GM19193 (cell line): ENCODE results near the gene GDF9.

Source experiments
- POLR2A ChIP-seq: IDR thresholded peaks from 4 replicates; pipeline ENCODE4 v1.6.1; 2011; ENCODE audit not compliant: insufficient read depth, insufficient read length; ENCODE audit errors: extremely low read depth

The GDF9 gene

DNA sequence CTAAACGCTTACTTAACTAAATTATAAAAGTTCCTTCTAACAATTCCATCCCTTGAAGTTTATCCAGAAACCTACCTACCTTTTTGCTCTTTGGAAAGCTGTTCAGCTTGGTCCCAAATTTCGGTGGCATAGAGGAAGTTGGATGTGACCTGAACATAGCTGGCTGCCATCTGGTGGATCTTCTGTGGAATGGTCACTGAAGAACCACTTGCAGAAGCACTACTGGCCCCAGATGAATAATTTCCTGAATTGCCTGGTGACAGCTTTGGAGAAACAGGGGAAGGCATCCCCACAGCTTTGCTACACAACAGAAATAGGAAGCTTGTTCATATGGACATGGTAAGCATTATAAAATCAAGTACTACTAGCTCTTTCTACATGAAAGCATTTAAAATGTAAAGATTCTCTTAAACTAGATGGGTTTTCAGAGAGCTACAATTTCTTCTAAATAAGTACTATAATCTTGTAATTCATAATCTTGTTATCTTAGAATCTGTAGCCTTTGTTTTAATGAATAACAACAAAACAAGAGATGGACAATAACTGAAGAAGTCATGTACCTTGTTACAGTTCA is 17.1 kb upstream of the GDF9 start:
- no peak for TF ChIP-seq POLR2A

DNA sequence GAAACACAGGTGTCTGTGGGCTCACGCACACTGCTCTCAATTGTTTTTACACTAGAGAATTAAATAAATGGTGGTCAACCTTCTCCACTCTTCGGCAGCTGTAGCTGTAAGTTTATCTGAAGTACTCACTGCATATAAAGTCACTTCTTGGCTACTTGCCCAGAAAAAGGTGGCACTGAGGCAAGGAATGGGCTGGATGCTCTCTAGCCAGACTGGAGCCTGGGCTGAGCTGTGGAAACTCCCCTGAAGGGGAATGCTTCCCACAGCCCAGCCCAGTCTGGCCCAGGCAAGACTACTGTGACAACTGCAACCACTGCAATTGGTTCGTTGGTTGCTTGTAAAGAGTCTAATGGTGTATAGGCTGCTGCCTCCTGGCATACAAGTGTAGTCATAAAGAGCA is 11.7 kb upstream of the GDF9 start:
- TF ChIP-seq POLR2A = no peak

DNA sequence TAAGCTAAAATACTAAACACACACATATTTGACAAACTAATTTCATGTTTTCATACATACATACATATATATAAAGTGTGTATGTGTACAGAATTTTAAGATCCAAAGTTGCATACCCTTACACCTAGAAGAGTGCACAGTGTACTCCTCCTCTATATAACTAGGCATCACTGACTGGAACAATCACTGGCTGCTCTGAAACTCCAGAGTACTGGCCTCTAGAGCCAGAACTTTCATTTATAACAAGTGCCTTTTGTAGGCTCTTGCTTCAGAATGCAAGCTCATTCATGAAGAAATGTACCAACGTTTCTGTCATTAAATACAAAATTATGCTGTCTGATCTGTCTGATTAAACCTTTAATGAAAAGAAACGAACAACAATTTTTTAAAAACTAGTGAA is 11.2 kb upstream of the GDF9 start:
- no peak for TF ChIP-seq POLR2A

DNA sequence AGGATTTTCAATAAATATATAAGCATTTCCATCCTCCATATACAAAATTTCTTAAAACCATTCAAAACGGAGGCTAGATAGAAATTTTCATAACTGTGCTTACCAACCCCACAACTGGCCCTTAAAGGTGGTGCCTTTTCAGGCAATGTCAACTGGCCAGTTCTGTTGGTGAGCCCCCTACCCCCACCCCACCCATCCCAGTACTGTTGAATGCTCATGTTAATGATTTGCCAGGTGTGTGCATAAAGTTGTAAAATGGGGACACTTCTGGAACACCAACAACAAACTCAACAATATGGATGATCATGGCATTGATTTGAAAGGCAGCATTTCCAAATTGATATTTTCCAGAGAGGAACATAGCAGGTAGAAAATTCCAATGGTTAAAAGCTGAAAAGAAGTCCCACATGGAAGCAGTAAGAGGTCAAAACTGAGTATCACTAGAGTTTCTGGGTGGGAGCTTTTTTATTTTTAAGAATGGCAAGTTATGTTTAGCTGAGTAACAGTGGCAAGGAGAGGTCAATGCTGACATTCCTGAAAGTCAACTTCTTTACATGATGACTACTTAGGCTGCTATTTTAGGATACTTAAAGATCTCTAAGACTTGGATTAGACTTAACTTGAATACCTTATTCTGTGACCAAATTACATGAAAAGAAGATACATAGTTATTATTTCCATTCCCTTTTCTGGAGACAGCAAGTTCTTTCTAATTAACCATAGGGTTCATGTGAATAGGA is 9.9 kb upstream of the GDF9 start:
- TF ChIP-seq POLR2A = no peak

DNA sequence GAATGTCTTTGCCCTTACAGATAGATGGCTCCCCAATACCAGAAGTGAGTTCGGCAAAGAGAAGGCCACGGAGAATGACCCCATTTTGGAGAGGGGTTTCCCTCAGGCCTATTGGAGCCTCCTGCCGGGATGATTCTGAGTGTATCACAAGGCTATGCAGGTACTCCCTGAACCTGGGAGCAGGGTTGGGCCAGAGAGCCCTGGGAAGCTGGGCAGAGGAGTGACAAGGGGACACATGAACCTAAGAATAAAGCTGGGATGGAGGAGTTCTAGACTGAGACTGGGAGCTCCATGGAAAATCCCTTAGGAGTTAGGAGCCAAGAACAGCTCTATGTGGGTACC is 7.6 kb upstream of the GDF9 start:
- no peak for TF ChIP-seq POLR2A

DNA sequence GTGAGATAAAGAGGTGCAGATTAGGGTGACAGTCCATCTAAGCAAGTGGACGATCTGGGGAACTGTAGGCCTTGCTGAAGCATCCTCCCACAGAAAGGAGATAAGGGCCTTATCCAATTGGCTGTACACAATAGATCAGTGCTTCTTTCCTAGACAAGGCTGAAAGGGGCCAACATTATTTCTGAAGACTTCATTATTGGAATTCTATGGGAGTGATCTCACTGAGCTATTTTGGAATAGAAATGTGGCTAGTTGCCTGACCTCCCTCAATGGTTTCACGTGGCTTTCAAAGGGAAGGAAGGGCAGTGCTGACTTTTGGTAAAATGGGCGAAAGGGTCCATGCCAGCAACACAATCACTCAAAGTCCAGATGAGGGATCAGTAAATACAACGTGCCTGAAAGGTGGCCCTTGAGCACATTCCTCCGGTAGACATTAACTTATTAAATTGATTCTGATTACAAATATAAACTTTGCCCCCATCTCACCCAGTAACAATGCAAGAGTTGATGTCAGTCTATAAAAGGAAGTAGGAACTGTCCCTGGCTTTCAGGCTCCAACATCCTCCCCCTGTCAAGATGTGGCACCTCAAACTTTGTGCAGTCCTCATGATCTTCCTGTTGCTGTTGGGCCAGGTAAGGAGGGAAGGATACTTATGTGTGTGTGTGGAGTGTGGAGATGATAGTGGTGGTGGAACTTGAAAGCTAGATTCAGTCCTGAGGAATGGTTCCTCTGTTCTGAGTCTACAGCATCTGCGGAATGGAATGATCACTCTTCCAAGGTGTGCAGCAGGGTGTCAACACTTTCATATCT is 7.1 kb upstream of the GDF9 start, which contains the start of gene LEAP2:
LEAP2 (plus strand) TSS at position 550 of the 811 bp plus-strand sequence; CDS start at position 577, 27 bp downstream.
- no peak for TF ChIP-seq POLR2A

DNA sequence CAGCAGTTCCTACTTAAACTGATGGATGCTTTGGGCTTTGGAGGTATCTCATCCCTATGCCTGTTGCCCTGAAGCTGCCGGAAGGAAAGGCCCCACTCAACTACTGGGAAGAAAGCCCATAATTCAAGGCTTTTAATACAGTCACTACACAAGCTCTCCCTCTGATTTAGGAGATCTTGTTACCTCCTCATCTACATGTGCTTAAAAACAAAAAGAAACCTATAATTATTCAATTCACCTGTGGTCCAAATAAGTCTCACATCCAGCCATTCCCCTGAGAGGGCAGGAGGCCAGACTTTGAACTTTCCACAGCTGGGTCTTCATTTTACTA is 6.5 kb upstream of the GDF9 start:
- TF ChIP-seq POLR2A = no peak

DNA sequence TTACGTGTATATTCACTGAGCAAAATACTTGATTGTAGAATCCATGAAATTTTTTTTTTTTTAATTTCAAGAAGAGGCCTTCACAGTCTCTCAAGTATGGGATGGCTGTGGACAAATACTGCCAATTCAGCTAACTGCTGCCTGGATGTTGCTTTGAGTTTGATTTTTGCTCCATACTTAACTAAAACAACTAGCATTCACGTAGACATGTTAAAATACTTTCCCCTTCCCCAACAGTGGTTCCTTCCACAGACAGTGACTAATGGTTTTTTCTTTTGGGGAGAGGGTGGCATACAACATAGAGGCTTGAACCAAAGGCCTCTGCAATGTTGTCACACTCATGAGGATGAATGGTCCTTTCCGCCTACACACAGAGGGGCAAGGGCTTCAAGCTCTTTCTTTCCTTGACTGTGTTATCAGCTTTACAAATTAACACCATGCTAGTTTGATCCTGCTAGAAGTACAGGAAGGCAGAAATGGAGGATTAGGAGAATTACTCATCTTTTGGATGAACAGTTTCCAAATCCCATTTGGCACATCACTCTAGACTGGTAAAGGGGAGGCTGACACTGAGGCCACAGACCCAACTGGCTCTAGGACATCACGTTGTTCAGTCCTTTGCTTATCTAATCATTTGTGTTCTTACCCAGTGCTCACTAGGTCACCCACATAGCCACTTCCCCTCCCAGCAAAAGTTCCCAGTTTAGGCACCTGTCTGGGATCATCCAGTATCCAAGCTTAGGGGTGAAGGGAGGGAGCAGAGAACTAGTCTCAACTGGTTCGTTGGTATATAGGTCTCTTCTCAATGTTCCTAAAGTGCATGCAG is 5.4 kb upstream of the GDF9 start:
- peak; percentile 16 for TF ChIP-seq POLR2A

DNA sequence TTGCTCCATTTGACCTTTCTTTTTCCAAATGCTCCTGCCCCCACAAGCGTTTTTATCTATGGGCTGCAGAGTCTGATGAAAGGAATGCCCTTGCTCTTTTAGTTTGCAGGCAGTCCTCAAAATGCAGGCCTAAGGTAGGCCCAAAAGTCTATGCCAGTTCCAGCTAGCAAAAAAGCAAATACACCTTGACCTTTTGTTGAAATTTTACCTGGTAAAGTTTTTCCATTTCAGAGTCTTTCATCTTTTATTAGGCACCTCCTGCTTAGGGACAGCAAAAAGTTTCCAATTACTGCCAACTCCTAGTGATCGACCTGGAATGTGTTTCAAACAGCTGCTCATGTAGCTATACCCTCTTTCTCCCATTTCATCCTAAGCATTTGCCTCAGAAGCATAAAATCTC is 4.5 kb upstream of the GDF9 start:
- TF ChIP-seq POLR2A = no peak

DNA sequence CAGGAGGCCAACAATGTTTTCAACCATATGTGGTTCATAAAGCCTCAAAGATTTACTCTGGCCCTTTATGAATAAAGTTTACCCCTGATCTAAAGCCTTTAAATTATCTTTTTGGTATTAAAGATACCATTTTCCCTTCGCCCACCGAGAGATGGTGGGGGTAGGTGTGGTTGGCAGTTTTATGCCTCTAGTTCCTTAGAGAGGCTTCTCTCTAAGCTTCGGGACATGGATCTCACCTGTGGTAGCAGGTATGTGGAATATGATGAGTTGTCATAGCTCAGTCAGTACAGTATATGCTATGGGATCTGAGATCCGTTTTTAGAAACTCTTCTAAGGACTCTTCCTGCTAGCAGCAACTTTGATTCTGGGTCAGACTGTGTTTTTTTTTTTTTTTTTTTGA is 2.5 kb upstream of the GDF9 start:
- no peak for TF ChIP-seq POLR2A

DNA sequence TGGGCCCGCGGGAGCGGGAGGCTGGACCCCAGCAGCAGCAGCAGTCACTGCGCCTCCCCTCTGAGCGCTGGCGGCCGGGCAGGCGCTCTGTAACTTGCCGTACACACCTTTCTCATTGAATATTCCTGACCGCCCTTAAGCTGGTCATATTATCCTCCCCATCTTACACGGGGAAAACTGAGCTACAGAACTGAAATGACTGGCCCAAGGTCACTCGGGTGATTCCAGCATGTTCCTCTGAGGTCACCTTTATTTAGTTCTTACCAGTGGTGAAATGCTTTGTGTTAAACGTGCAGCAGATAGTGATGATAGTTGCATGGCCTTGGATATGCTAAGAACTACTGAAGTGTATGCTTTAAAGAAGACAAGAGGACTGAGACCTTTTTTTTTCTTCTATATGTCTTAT is 780 bp upstream of the GDF9 start:
- no peak for TF ChIP-seq POLR2A

DNA sequence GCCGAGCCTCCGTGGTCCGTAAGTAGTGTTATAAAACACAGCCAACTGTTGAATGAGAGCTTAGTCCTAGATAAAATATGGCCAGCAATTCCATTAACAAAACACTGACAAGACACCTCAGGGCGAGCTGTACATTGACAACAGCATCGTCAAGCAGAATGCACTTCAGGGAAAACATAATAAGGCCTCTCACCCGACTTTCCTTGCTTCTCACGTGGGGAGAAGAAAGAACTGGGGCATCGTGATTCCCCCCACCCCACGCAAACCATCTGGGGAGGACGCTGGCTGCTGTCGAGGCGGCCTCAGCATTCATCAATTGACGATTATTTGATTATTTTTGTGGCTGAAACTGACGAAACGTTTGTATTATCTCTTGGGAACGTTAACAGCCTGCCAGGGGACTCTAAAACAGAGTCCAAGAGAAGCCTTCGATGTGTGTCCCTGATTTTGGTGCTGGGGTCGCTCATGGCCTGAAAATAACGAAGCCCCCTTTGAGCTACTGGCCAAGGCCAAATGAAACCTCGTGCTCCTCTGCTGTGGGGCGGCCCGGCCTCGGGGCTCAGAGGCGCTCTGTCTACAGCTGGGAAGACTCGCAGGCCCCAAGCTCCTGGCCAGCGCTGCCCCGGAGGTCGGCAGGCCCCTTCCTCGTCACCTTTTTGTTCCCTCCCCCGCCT is 464 bp downstream of the GDF9 start:
- TF ChIP-seq POLR2A = no peak

DNA sequence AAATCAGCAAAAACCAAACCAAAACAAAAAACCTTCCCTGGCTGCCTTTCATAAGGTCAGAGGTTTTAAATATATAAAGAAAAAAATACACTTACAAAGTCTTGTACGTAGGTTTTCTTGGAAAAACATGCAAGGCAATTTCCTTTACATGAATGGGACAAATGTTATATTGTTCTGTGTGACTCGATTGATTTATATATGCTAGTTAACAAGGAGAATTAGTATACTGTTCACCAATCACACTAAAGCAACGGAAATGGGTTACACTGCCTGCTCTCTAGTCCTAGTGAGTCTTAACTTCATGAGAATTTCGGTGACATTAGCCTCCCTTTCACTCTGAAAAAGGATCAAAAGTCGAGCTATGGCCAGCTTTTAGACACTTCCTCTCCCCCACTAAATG is 5.5 kb downstream of the GDF9 start:
- no peak for TF ChIP-seq POLR2A

DNA sequence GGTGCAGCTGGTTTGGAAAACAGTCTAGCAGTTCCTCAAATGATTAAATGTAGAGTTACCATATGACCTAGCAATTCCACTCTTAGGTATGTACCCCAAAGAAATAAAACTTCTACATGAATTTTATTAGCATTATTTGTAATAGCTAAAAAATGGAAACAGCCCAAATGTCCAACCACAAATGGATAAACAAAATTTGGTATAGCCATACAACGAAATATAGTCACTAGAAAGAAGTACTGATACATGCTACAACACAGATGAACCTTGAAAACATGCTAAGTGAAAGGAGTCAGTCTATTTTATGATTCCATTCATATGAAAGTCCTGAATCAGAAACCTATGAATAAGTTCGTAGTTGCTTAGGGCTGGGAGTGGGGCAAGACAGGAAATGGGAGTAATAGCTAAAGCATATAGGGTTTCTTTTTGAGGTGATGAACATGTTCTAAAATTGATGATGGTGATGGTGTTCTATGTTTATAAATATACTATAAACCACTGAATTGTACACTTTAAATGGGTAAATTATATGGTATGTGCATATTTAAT is 6.3 kb downstream of the GDF9 start:
- no peak for TF ChIP-seq POLR2A
